OCI-LY3 (cell line): ENCODE measurements around the gene ZNF564.

Experiments
- CTCF ChIP-seq: fragments of 200-600, 300-600 bp; sonication (generic); IDR thresholded peaks from 2 replicates; pipeline ENCODE4 v1.5.1; 2014; ENCODE audit warnings: antibody characterized with exemption, low read length, low read depth
- EZH2phosphoT487 ChIP-seq: fragments of 200-600 bp; shearing (Covaris generic); IDR thresholded peaks from 2 replicates; pipeline ENCODE4 v1.6.1; 2018; ENCODE audit warnings: antibody characterized with exemption, mixed run types, low read depth

GRCh38 chr19:12543855-12544254 lies 7.4 kb downstream of the ZNF564 start:
- no peak for TF ChIP-seq CTCF
- TF ChIP-seq EZH2phosphoT487: no peak
